T-cell (primary cell): ENCODE measurements around the gene VMP1. TPM values are rescaled to one million over a fixed set of nuclear protein-coding genes. Genes with fewer than 3 reads are reported as not detected.

Experiments
- ATAC-seq, 4 experiments: fragments of 200-7000 bp in 3 of 4; fragments of 150-1000 bp in 1 of 4; cut with Tn5 transposase; replicated peaks in 1 of 4; 1 replicate in 3 of 4; 2 replicates in 1 of 4; pipeline ENCODE4 v1.10.0; 2021; ENCODE audit warnings: moderate library complexity in 3 of 4, mild to moderate bottlenecking in 2 of 4, moderate number of reproducible peaks in 1 of 4
- CTCF ChIA-PET, 2 donors: fragments of 300-600 bp; sonication (Branson Sonifier 250); formaldehyde crosslinking; loops; one replicate each; lab custom pipeline; 2022; ENCODE audit warnings: antibody characterized with exemption in 2 of 2; lab: Charles Lee
- POLR2A ChIA-PET, 2 donors: fragments of 300-600 bp; sonication (Branson Sonifier 250); formaldehyde crosslinking; loops; one replicate each; lab custom pipeline; 2022; ENCODE audit warnings: antibody characterized with exemption in 2 of 2; lab: Charles Lee
- DNase-seq, 35 experiments: peaks; one replicate each; pipeline versions ENCODE4 v3.0.0 to v3.0.0-alpha.2; 2013 to 2023
- H3K27ac ChIP-seq: one replicate; pipeline ENCODE4 v1.5.1; 2013; ENCODE audit warnings: low read length
- H3K27me3 ChIP-seq, 2 experiments: replicated peaks in 1 of 2; 1 replicate in 1 of 2; 2 replicates in 1 of 2; pipeline versions ENCODE4 v1.6.1 to v1.7.0; 2013; ENCODE audit warnings: low read length in 1 of 2, mixed read lengths in 1 of 2; ENCODE audit not compliant: control insufficient read depth in 2 of 2, insufficient read depth in 2 of 2; ENCODE audit errors: extremely low read depth in 1 of 2
- H3K36me3 ChIP-seq, 2 donors: 1 replicate in 1 of 2; 2 replicates in 1 of 2; pipeline versions ENCODE4 v1.6.1 to v1.7.0; 2013; ENCODE audit warnings: low read length in 1 of 2; ENCODE audit not compliant: control insufficient read depth in 2 of 2, insufficient read depth in 1 of 2; ENCODE audit errors: extremely low read depth in 1 of 2
- H3K4me1 ChIP-seq, 2 experiments: 1 replicate in 1 of 2; 2 replicates in 1 of 2; pipeline versions ENCODE4 v1.6.1 to v1.7.0; 2013; ENCODE audit warnings: low read length in 2 of 2, mixed read lengths in 1 of 2; ENCODE audit not compliant: insufficient read depth in 2 of 2, control insufficient read depth in 1 of 2; ENCODE audit errors: extremely low read depth in 1 of 2
- H3K4me3 ChIP-seq, 2 donors: 1 replicate in 1 of 2; 2 replicates in 1 of 2; pipeline versions ENCODE4 v1.5.1 to v1.7.0; 2013; ENCODE audit warnings: mild to moderate bottlenecking in 2 of 2, low read length in 1 of 2, moderate library complexity in 1 of 2; ENCODE audit not compliant: control insufficient read depth in 1 of 2; ENCODE audit errors: extremely low read depth in 1 of 2
- H3K9me3 ChIP-seq: 2 replicates; pipeline ENCODE4 v1.7.0; 2013
- H3K27ac Mint-ChIP-seq, 2 donors: one replicate each; pipeline ENCODE4 v1.8.0; 2020 to 2021; ENCODE audit warnings: mild to moderate bottlenecking in 2 of 2, mixed read lengths in 2 of 2
- H3K27me3 Mint-ChIP-seq, 2 donors: one replicate each; pipeline ENCODE4 v1.8.0; 2021 to 2022; ENCODE audit warnings: mixed read lengths in 2 of 2
- H3K36me3 Mint-ChIP-seq: one replicate; pipeline ENCODE4 v1.8.0; 2021; ENCODE audit warnings: mixed read lengths
- H3K4me1 Mint-ChIP-seq, 3 donors: one replicate each; pipeline ENCODE4 v1.8.0; 2020 to 2022; ENCODE audit warnings: mixed read lengths in 3 of 3, mild to moderate bottlenecking in 1 of 3
- H3K4me3 Mint-ChIP-seq, 3 donors: one replicate each; pipeline ENCODE4 v1.8.0; 2020 to 2022; ENCODE audit warnings: mild to moderate bottlenecking in 3 of 3, mixed read lengths in 3 of 3, moderate library complexity in 3 of 3
- H3K9me3 Mint-ChIP-seq, 3 donors: one replicate each; pipeline ENCODE4 v1.8.0; 2020 to 2022; ENCODE audit warnings: mixed read lengths in 3 of 3
- WGBS: methylation state at CpG from one replicate; pipeline ENCODE4 v1.1.5; 2013; ENCODE audit warnings: missing lambda C conversion rate; ENCODE audit not compliant: insufficient coverage; 5-methylcytosine and 5-hydroxymethylcytosine counted together
- total RNA-seq, 35 experiments: library from RNA in 6 of 35; stranded (reverse) in 6 of 35; fragments of 120-200 nt in 1 of 35; gene quantifications; one replicate each; pipeline versions ENCODE4 v1.2.1 to v1.2.4 and lab custom pipeline; 2013 to 2026

Gene VMP1
- total RNA-seq, 5 donors from 2014 or later (not counting 1 experiment from before 2014, with no cell fraction given) = 93.7 to 104 (median 97.6) TPM

GRCh38 chr17:59698143-59698542 is 9.3 kb upstream of the VMP1 start:
- Histone ChIP-seq H3K4me3 (no peak overlapping the region), H3K36me3 (peaks cover 6 to 69% of the 10 kb centered on the region in 2 donors), H3K27ac (no peak overlapping the region), H3K27me3 (no peaks in the 10 kb centered on the region), H3K9me3 (no peaks in the 10 kb centered on the region), H3K4me1 (peaks cover 2 to 8% of the 10 kb centered on the region in 2 experiments)
- Mint-ChIP-seq H3K36me3 (peaks cover 45% of the 10 kb centered on the region), H3K9me3 (no peaks in the 10 kb centered on the region), H3K4me3 (no peak overlapping the region), H3K27me3 (no peaks in the 10 kb centered on the region), H3K27ac (peak overlapping the region in 1 of 2 donors; percentile 17), H3K4me1 (peaks cover 52 to 66% (median 54%) of the 10 kb centered on the region in 3 donors)
- ATAC-seq (no peak), DNase-seq (no peak)
- ChIA-PET POLR2A (no interaction called here), CTCF (no interaction called here)
- WGBS = 50% methylated on average over 1 of the region's 4 CpGs

DNA sequence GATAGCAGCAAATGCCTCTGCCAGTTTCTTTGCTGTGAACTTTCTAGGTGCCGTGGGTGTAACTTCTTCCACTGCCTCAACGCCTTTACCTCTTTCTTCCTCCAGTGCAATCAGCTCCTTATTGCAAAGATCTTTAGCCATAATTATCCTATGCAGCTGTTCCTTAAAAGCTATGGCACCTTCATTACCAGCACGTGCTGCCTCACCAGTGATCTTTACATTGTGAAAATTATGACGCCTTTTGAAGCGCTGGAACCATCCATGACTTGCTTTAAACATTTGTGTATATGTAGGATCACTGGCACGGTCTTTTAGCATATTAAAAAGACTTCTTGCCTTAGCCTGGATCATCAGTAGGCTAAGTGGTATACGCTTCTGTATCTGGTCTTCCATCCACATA is 8.2 kb upstream of the VMP1 start:
- no peak overlapping the region for H3K4me3 ChIP-seq
- peaks cover 48% of the 10 kb centered on the region for H3K36me3 Mint-ChIP-seq

DNA sequence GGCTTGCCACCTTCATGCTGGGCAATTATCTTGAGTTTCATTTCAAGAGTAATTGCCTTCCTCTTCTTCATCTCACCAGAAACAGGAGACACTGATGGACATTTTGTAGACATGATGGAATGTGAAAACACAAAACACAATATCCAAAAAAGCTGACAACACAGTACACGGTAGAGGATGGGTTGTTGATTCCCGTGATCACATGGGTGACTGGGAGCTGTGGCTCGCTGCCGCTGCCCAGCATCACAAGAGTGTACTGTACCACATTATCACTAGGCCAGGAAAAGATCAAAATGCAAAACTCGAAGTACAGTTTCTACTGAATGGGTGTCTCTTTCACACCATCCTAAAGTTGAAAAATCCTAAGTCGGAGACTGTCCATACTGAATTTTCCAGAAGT is 7.7 kb upstream of the VMP1 start:
- CTCF ChIA-PET = no interaction called here
- Histone ChIP-seq H3K9me3 (no peaks in the 10 kb centered on the region), H3K4me3 (no peak overlapping the region), H3K27me3 (no peaks in the 10 kb centered on the region), H3K27ac (no peak overlapping the region), H3K36me3 (peaks cover 5 to 54% of the 10 kb centered on the region in 2 donors), H3K4me1 (peaks cover 2 to 11% of the 10 kb centered on the region in 2 experiments)
- H3K27ac Mint-ChIP-seq = peak overlapping the region in 1 of 2 donors; percentile 35
- peaks cover 63 to 80% (median 70%) of the 10 kb centered on the region in 3 donors for H3K4me1 Mint-ChIP-seq
- no peaks in the 10 kb centered on the region for H3K9me3 Mint-ChIP-seq
- H3K36me3 Mint-ChIP-seq = peaks cover 44% of the 10 kb centered on the region
- no peaks in the 10 kb centered on the region for H3K27me3 Mint-ChIP-seq
- DNase-seq (no peak), ATAC-seq (no peak)
- POLR2A ChIA-PET = interaction anchor here in 1 of 2 donors (0.6 kb wide), 1 partner anchor 10 kb away, joined by 3 read pairs; no protein-coding TSS in a partner anchor
- H3K4me3 Mint-ChIP-seq = no peak overlapping the region
- 83% methylated on average over 1 of the region's 6 CpGs for WGBS

More for the DNA sequence above, 8.2 kb upstream of the VMP1 start:
- peaks cover 2 to 8% of the 10 kb centered on the region in 2 experiments for H3K4me1 ChIP-seq
- ATAC-seq (no peak), DNase-seq (no peak)
- no peak overlapping the region for H3K4me3 Mint-ChIP-seq
- no peak overlapping the region for H3K27ac ChIP-seq
- ChIA-PET CTCF (no interaction called here), POLR2A (interaction anchor here in 1 of 2 donors (0.6 kb wide), 1 partner anchor 10 kb away, joined by 3 read pairs; no protein-coding TSS in a partner anchor)
- H3K9me3 ChIP-seq = no peaks in the 10 kb centered on the region
- peaks cover 57 to 74% (median 64%) of the 10 kb centered on the region in 3 donors for H3K4me1 Mint-ChIP-seq
- H3K27me3 Mint-ChIP-seq = no peaks in the 10 kb centered on the region
- whole genome bisulfite sequencing = 88% methylated on average over 2 of the region's 7 CpGs
- peaks cover 5 to 60% of the 10 kb centered on the region in 2 donors for H3K36me3 ChIP-seq
- peak overlapping the region in 1 of 2 donors; percentile 42 for H3K27ac Mint-ChIP-seq
- no peaks in the 10 kb centered on the region for H3K9me3 Mint-ChIP-seq
- no peaks in the 10 kb centered on the region for H3K27me3 ChIP-seq

DNA sequence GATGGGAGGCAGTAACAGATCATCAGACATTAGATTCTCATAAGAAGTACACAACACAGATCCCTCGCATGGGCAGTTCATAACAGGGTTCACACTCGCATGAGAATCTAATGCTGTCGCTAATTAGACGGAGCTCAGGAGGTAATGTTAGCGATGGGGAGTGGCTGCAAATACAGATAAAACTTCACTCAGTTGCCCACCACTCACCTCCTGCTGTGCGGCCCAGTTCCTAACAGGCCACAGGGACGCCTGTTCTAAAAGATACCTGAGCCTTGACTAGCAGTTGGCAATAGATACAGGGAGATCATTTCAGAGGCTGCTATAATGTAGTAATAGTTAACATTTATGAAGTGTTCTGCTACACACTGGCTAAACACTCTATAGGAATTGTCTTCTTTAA is 5.2 kb upstream of the VMP1 start:
- no peak overlapping the region for H3K27ac ChIP-seq
- Mint-ChIP-seq H3K4me1 (peaks cover 78 to 94% (median 88%) of the 10 kb centered on the region in 3 donors), H3K27ac (no peak overlapping the region), H3K9me3 (no peaks in the 10 kb centered on the region), H3K4me3 (no peak overlapping the region), H3K27me3 (no peaks in the 10 kb centered on the region), H3K36me3 (peaks cover 38% of the 10 kb centered on the region)
- ChIA-PET CTCF (interaction anchor here in 1 of 2 donors (0.7 kb wide), 1 partner anchor 218 kb away, joined by 3 read pairs; no protein-coding TSS in a partner anchor), POLR2A (no interaction called here)
- H3K9me3 ChIP-seq = no peaks in the 10 kb centered on the region
- no peaks in the 10 kb centered on the region for H3K27me3 ChIP-seq
- DNase-seq = no peak
- ATAC-seq = no peak
- H3K36me3 ChIP-seq = peaks cover 5 to 33% of the 10 kb centered on the region in 2 donors
- peaks cover 12 to 29% of the 10 kb centered on the region in 2 experiments for H3K4me1 ChIP-seq
- no CpG with 5 or more reads among the region's 7 CpGs for WGBS
- no peak overlapping the region for H3K4me3 ChIP-seq

DNA sequence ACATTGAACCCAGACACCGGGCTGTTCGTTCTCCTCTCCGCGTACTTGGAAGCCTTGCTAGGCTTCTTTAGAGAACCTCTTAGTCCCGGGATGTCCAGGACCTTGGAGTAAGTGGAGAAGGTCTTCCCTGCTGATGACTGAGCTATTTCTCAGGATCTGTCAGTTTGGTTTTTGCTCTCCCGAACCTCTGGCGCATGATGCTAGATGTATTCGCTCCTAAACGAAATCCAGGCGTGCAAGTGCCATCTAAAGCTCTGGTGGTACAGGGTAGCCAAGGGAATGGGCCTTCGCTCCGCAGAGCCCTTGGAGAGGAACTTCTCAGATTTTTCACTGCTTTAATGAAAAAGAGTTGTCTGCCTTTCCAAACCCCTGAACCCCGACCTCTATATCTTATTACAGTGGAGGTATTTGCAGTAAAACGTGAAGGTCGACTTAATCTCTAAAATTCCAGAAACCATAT is 547 bp downstream of the VMP1 start:
- Mint-ChIP-seq H3K27me3 (no peaks in the 10 kb centered on the region), H3K36me3 (peaks cover 15% of the 10 kb centered on the region), H3K9me3 (no peaks in the 10 kb centered on the region), H3K4me1 (peaks cover 70 to 93% (median 79%) of the 10 kb centered on the region in 3 donors), H3K4me3 (peak overlapping the region; percentile 96 to 97 (median 96)), H3K27ac (peak overlapping the region; percentile 97 to 100)
- ChIA-PET CTCF (interaction anchor here in 1 of 2 donors (1.0 to 3.1 kb wide), 4 partner anchors 37 to 192 kb away, joined by 3 to 15 read pairs (median 4); no protein-coding TSS in a partner anchor), POLR2A (interaction anchor here in 1 of 2 donors (0.6 to 0.7 kb wide), 3 partner anchors 38 to 184 kb away, joined by 3 to 4 read pairs (median 3); no protein-coding TSS in a partner anchor)
- ATAC-seq (peak in 2 of 4 experiments; percentile 2 to 6), DNase-seq (peak in 4 of 35 experiments; percentile 2 to 38 (median 5))
- peak overlapping the region; percentile 89 for H3K27ac ChIP-seq
- peaks cover 16 to 31% of the 10 kb centered on the region in 2 experiments for H3K4me1 ChIP-seq
- WGBS = 2% methylated on average over 8 of the region's 15 CpGs
- no peaks in the 10 kb centered on the region for H3K9me3 ChIP-seq
- H3K36me3 ChIP-seq = peaks cover 0 to 2% of the 10 kb centered on the region in 2 donors
- peak overlapping the region; percentile 63 to 88 for H3K4me3 ChIP-seq
- no peaks in the 10 kb centered on the region for H3K27me3 ChIP-seq

- Histone ChIP-seq H3K27me3 (no peaks in the 10 kb centered on the region), H3K36me3 (no peaks in the 10 kb centered on the region), H3K4me3 (no peak overlapping the region), H3K9me3 (no peaks in the 10 kb centered on the region), H3K27ac (no peak overlapping the region), H3K4me1 (peaks cover 7 to 8% of the 10 kb centered on the region in 2 experiments)
- no peak overlapping the region for H3K27ac Mint-ChIP-seq
- no peaks in the 10 kb centered on the region for H3K27me3 Mint-ChIP-seq
- H3K9me3 Mint-ChIP-seq = no peaks in the 10 kb centered on the region
- POLR2A ChIA-PET = interaction anchor here in 1 of 2 donors (0.5 to 1.0 kb wide), 4 partner anchors 9 to 94 kb away, joined by 4 to 5 read pairs (median 4); no protein-coding TSS in a partner anchor
- peaks cover 55 to 74% (median 63%) of the 10 kb centered on the region in 3 donors for H3K4me1 Mint-ChIP-seq
- no peak for DNase-seq
- no peak overlapping the region for H3K4me3 Mint-ChIP-seq
- ATAC-seq = no peak
- H3K36me3 Mint-ChIP-seq = peaks cover 10% of the 10 kb centered on the region
- CTCF ChIA-PET = interaction anchor here in 1 of 2 donors (1.2 kb wide), 1 partner anchor 147 kb away, joined by 3 read pairs; no protein-coding TSS in a partner anchor
These were observed 4.5 kb downstream of the VMP1 start for GRCh38 chr17:59711936-59712335.
